NCI-H526 (cell line): ENCODE results near the gene CCDC85C.
"Not testable (repeated sequence)": the region's sequence is repeated elsewhere in the genome, so short reads cannot be mapped to it uniquely, and the experiment has no call there.

ENCODE experiments used
- DNase-seq, 2 experiments: peaks; one replicate each; lab custom pipeline; 2025; lab: John Stamatoyannopoulos, UW

The CCDC85C gene

DNA sequence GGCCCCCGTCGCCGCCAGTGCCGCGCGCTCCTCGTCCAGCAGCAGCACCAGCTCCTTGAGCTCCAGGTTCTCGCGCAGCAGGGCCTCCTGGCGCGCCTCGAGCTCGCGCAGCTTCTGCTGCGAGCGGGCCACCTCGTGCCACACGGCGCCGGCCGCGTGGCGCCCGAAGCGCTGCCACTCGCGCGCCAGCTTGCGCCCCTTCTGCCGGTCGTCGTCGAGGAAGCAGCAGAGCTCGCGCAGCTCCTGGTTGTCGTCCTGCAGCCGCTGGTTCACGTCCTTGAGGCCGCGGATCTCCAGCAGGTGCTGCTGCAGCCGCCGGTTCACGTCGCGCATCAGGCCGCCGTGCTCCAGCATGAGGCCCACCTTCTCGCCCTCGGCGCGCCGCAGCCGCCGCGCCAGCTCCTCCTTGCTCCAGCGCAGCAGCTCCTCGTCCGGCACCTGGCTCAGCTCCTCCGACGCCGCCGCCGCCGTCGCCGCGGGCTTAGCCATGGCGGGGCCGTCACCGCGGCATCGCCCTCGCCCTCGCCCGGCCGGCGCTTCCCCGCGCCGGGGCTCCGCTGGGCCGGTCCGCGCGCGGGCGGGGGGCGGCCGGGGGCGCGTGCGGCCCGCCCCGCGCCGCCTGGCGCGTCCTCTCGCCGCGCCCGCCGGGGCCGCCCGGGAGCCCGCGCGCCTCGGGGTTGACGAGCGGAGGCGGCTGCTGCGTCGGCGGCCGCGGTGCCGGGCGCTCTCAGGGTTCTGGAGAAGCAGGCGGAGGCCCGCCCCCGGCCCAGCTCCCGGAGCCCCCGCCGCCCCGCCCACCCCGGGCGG is at the start of gene CCDC85C:
CCDC85C (minus strand) TSS at position 737 of the 807 bp plus-strand sequence; CDS start at position 489, 248 bp downstream.
- peak; percentile 7 to 57 for DNase-seq

DNA sequence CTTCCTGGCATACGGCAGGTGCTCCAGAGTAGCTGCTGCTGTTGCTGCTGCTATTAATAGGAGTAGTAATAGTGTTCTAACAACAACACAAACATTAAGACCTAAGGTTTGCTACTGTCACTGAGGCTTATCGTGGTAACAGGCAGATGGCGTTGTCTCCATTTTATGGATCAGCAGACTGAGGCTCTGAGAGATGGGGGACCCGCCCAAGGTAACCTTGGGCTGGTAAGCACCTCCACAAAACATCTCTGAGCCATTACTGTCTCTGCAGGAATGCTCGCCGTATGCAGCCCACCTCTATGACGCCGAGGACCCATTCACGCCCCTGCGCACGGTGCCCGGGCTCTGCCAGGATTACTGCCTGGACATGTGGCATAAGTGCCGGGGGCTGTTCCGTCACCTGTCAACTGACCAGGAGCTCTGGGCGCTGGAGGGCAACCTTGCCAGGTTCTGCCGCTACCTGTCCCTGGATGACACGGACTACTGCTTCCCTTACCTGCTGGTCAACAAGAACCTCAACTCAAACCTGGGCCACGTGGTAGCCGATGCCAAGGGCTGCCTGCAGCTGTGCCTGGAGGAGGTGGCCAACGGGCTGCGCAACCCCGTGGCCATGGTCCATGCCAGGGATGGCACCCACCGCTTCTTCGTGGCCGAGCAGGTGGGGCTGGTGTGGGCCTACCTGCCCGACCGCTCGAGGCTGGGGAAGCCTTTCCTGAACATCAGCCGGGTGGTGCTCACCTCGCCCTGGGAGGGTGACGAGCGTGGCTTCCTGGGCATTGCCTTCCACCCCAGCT is 48.1 kb upstream of the CCDC85C start:
- no peak for DNase-seq

DNA sequence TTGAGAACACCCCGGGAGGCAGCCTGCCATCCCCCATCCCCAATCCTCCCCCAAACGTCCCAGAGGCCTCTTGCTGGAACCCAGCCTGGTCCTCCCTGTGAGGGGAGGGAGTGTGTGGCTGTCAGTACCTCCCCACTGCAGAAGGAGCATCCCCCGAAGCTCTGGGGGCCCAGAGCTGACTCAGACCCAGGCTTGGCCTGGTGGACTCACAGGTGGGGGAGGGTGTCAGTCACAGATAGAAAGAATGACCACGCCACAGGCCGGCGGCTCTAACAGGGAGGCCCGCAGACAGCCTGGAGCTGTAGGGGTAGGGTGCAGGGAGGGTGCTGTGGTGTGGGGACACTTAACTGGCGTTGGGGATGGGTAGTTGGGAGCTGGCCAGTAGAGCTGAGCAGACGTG is 46.2 kb upstream of the CCDC85C start:
- DNase-seq, result no peak

DNA sequence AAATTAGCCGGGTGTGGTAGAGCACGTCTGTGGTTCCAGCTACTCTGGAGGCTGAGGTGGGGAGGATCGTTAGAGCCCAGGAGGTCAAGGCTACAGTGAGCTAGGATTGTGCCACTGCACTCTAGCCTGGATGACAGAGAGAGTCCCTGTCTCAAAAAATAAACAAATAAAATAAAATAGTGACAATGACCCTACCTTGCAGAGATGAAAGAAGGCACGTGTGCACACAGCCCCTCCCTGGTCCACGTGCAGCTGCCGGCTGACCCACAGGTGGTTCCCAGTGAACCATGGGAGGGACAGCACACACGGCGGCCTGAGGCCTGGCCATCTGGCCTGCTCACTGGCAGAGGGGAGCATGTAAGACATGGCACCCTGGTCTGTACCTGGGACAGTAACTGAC is 45.6 kb upstream of the CCDC85C start:
- DNase-seq, result no peak

DNA sequence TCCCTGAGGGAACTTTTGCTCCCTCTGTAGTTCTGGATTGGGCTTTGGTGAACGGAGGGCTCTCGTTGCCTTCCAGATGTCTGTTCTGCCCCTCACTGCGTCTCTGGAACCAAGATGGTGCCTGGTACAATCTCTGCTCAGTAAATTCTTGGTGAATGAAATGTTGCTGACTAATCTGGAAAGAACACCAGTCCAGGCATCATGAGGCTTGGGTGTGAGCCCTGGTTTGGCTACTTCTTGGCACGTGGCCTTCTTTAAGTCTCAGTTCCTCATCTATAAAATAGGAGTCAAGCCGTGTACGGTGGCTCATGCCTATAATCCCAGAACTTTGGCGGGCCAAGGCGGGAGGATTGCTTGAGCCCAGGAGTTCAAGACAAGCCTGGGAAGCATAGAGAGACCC is 45.2 kb upstream of the CCDC85C start:
- DNase-seq, result no peak

DNA sequence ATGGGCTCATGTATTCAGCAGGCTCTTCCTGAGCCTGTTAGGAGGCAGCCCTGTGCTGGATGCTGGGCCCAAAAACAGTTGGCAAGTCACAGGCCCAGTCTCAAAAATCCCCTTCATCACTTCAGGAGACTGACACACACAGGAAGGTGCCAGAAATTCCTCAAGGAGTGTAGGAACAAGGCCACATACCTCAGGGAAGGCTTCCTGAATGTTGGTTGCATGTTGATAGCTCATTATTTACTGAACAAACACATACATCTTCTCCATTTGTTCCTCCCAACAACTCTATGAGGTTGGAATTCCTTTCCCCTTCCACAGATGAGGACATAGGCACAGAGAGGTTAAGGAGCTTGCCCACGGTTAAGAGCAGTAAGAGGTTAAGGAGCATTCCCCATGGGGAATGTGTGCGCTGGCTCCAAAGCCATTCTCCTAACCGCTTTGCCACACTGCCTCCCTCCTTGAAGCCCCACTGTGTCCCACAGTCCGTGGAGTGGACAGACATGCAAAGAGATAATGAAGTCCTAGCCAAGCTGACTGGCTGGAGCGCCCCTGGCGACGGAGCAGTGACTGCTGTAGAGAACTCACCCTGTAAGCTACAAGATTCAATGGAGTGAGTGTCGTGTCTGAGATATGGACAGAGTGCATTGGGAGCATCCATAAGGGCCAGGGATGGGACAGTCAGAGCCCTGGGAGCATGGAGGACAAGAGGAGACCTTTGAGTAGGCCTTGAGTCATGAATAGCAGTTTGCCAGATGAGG is 44.2 kb upstream of the CCDC85C start:
- DNase-seq, result no peak

DNA sequence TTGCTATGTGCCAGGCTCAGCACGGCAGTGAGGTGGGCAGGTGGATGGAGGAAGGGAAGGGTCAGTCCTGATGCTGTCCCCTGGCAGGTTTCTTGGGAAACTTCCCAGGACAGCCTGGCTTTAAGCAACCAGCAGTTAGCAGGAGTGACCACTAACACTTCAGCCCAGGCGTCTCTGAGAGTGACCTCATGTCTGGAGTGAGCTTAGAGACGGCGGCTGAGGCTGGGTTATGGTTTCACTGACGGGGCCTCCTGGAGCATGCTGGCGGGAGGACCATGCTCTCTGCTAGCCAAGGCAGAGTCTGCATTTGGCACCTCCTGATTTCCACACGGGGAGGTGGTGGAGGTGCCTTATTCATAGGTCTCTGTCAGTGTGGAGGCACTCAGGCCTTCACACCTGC is 43.4 kb upstream of the CCDC85C start:
- no peak for DNase-seq

DNA sequence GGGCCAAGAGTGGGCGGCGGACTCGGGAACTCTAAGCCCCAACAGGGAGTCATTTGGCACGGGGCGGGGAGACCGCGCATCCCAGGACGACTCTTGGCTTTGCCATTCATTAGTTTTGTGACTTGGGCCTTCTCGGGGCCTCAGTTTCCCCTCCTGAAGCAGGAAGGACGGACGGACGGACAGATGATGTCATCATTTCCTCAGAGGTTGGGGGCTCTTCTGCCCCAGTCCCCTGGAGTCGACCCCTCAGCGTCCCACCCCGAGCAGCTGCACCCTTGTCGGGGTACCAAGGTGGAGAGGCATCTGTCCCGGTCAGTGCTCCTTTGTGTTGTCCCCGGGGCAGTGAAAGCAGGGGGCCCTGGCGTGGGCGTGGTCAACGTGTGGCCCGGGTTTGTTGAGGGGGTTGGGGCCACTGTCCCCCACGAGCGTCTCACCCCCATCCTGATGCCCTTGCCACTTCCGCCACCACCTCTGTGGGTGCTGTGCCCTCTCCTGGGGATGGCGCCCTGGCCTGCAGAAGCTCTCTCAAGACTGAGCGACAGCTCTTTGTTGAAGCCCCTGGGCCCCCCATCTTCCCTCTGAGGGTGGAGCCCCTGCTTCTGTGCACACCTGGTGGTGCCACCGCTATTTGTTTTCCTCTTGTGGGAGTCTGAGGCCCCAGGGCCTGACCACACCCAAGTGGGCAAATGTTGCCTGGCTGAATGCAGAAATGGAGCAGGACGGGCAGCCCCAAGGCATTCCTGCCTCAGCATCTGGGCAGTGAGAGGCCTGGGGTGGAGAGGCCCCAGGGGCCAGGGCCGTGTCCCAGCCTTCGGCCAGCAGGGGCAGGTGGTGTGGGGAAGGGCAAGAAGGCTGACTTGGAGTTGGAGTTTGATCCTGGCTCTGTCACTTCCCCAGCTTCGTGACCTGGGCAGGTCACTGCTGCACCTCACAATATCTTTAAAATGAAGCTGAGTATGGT is 41.8 kb upstream of the CCDC85C start:
- DNase-seq, result no peak

DNA sequence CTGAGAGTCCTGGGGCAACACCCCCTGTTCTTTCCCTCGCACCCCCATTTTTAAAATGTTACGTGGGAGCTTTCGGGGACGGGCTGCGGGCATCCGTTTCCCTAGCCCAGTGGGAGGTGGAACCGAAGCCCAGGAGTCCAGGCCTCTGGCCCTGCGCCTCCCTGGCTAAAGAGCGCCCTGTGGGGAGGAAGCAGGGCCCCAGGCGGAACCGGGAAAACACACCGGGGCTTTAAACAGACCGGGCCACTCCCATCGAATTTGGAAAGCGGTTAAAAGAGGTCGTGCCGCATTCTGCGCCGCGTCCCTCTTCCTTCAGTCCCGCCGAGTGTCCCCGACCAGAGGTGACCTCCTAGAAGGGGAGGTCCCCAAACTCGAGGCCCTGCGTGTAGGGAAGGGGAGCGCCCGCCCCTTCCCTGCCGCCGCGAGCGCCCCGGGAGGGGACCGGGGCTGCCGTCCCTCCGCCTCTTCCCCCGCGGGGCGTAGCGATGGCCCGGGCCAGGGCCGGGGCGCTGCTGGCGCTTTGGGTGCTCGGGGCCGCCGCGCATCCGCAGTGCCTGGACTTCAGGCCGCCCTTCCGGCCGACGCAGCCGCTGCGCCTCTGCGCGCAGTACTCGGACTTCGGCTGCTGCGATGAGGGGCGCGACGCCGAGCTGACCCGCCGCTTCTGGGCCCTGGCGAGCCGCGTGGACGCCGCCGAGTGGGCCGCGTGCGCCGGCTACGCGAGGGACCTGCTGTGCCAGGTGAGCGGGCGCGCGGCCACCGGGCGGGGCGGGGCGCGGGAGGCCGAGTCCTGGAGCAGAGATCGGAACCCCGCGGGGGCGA is 40.9 kb upstream of the CCDC85C start, which contains the start of gene HHIPL1:
HHIPL1 (plus strand) TSS at position 407 of the 822 bp plus-strand sequence; CDS start at position 486, 79 bp downstream.
- DNase-seq, result peak in 1 of 2 experiments; percentile 25

DNA sequence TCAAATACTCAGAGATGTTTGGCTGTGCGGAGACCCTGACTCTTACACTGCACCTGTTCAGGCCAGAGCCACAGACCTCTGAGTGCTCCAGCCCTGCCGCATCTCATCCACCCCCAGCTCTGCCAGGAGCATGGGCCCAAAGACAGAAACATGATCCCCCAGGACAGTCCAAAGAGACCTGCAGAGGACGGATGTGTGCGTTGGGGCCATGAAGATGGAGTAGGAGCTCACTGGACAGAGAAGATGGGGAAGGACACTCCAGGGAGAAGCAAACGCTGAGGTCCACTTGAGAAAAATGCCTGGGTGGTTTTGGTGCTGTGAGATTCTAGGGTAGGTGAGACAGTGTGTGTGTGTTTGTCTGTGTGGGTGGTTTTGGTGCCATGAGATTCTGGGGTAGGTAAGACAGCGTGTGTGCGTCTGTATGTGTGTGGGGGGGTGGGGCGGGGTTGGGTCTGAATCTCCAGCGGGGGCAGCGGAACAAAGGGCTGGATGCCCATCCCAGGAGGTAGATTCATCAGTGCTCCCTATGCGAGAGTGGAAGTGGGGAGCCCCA is 40.1 kb upstream of the CCDC85C start:
- no peak for DNase-seq

DNA sequence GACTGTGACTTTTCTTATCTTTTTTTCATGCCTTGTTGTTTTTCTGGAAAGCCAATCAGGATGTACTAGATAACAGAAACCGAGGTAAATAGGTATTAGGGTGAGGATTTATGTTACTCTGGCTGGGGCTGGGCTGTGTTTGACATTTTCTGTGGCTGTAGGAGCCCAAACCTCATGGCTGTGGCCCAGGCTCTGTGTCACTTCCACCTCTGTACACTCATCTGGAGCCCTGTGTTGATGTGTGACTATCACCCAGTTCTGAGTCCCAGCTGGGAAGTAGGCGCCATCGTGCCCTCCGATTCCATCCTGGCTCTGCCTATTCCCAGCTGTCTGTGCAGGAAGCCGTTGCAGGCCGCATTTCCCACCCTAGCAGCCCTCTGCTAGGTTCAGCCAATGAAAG is 39.3 kb upstream of the CCDC85C start:
- DNase-seq, result no peak

DNA sequence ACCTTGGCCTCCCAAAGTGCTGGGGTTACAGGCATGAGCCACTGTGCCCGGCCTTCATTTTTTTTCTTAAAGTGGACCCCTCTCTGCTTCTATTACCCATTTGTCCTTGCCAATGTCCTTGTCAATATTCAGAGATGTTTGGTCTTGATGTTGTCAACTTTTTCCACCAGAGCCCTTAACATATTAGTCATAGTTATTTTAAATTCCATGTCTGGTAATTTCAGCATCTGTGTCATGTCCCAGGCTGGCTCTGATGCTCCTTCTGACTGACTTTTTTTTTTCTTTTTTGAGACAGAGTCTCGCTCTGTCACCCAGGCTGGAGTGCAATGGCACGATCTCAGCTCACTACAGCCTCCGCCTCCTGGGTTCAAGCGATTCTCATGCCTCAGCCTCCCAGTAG is 38.8 kb upstream of the CCDC85C start:
- not testable (repeated sequence) for DNase-seq

DNA sequence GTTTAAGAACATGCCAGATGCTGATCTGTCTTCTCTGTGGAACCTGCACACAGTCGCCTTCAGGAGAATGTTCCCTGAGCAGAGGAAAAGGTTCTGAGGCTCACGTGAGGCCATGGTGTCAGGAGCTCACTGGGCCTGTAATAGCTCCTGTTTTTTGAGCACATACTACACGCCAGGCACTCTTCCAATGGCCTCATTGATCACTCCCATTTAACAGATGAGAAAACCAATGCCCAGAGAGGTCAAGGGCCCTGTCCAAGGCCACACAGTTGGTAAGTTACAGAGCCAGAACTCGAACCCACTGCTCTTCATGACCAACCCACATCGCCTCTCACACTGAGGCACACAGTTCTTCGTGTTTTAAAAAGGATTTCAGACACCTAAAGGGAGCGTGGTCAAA is 33.6 kb upstream of the CCDC85C start:
- no peak for DNase-seq

DNA sequence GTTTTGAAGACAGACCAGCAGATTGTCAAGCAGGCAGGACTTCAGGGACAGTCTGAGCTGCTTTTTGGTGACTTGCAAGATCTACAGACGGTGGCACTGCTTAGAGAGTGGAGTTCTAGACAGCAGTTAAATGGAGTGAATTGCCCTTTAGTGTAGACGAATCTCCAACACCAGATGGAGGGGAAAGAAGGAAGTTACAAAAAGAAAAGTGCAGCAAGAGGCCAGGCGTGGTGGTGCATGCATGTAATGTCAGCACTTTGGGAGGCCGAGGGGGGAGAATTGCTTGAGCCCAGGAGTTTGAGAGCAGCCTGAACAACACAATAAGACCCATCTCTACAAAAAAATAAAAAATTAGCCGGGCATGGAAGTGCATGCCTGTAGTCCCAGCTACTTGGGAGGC is 32.5 kb upstream of the CCDC85C start:
- DNase-seq, result no peak

DNA sequence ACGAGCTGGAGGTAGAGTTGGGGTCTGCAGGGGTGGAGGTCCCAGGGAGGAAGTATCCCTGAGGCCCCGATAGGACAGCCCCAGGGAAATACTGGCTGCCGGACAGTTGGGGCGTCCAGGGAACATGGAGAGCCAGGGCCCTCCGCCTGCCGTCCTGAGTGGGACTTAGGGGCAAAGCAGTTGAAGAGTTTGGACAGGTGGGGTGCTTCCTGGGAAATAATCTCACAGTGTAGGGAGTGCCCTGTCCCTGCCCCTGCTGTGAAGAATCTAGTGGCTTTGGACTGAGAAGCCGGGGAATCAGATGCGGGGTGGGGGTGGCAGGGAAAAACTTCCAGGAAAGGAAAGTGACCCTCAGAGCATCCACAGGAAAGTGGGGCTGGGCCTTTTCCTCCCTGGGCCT is 31.1 kb upstream of the CCDC85C start:
- no peak for DNase-seq

DNA sequence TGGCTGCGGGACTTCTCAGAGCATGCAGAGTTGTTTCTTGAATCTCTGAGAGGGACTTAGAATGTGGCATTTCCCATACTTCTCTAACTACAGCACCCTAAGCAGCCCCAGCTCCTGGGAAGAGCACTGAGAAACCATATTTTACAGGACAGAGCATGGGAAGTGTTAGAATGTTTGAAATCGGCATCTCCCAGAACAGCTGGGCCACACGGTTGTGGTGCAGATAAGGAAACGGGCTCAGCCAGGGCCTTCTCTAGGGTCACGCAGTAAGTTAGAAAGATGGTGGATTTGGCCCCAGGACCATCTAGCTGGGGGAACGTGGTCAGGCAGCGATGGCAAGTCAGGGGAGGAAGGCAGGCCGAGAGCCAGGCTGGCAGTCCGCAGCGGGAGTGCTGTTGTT is 30.4 kb upstream of the CCDC85C start:
- DNase-seq, result no peak

DNA sequence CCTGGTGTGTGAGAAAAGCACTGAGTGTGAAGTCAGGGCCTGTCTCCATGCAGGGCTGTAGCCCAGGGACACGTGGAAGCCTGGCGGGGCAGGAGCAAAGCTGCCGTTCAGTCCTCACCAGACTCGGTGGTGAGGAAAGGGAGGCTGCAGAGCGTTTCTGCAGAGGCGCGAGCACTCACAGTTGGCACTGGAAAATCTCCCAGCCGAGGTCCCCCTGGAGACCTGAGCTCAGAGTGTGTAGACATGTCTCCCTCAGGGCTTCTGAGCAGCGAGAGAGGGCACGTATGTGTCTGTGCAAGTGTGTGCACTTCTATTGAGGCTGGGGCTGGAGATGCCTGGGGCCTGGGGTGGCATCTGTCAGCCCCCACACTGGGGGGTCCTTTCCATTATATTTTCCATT is 29.9 kb upstream of the CCDC85C start:
- DNase-seq, result no peak

DNA sequence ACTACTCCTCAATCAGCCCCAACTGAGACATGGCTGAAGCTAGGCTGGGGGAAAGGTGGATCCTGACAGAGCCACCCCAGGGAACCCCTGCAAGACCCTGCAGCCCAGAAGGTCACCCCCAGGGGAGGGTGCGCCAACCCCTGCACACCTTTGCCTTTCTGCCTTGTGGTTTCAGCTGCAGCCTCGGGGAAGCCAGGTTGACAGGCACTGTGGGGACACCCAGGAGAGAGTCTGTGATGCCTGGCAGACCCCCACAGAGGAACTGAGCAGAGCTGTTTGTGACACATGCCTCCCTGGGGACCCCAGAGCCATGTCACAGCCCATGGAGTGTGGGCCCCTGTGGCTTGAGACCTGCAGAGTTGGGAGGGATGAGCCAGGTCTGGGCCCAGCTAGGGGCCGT is 29.1 kb upstream of the CCDC85C start:
- no peak for DNase-seq

DNA sequence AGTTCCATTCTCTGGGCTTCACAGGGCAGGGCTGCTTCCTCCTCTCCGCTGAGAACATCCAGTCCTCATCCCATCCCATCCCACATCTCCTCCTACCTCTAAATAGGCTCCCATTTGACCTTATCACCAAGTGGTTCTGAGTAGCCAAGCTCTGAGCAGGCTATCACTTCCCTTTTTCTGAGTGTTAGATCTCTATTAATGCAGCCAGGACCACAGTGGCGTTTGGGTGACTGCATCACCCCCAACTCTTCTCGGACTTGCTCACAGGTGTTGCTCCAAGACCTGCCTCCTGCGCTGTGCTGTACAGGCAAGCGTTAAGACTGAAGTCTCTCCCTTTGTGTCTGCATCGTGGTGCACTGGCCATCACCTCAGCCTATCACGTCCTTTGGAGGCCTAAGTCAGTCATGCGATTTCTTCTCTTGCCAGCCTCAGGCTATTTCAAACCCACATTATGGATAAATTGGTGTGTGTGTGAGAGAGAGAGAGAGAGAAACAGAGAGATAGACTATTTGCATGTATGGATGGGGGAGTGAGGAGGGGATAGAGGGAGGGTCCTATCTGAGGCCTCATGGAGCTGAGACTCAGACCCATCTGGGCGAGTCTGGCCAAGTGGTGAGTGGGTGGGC is 28.5 kb upstream of the CCDC85C start:
- DNase-seq, result peak in 1 of 2 experiments; percentile 15

DNA sequence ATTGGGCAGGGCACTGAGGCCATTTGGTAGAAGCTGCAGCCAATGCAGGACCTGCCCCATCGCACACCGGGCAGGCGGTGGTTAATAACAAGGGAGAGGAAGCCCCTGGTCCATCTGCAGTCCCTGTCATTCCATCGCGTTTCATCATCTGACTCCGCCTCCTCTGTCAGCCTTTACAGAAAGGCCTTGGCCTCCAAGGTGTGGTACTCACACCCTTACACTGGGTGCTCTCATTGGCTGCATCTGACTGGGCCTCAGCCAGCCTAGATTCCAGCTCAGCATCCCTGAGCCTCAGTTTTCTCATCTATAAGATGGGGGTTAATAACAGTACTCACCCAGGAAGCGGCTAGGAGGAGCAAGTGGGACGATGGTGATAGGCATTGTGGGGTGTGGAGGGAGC is 26.2 kb upstream of the CCDC85C start:
- no peak for DNase-seq
